ENCODE results near the gene DIRAS2.

GRCh38 chr9:90580576-90580975 is 62.0 kb downstream of the DIRAS2 start:
- TF ChIP-seq, protein P1, sequence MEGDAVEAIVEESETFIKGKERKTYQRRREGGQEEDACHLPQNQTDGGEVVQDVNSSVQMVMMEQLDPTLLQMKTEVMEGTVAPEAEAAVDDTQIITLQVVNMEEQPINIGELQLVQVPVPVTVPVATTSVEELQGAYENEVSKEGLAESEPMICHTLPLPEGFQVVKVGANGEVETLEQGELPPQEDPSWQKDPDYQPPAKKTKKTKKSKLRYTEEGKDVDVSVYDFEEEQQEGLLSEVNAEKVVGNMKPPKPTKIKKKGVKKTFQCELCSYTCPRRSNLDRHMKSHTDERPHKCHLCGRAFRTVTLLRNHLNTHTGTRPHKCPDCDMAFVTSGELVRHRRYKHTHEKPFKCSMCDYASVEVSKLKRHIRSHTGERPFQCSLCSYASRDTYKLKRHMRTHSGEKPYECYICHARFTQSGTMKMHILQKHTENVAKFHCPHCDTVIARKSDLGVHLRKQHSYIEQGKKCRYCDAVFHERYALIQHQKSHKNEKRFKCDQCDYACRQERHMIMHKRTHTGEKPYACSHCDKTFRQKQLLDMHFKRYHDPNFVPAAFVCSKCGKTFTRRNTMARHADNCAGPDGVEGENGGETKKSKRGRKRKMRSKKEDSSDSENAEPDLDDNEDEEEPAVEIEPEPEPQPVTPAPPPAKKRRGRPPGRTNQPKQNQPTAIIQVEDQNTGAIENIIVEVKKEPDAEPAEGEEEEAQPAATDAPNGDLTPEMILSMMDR (conservative IDR thresholded peaks at IDR 0.05; ENCODE audit: low read depth, low read length): no peak
- no peak for TF ChIP-seq EZH2 (IDR thresholded peaks at IDR 0.05; ENCODE audit: borderline replicate concordance, low read depth, low read length, poor library complexity, severe bottlenecking)
